Ascending aorta (tissue), 2 donors: Measurements from ENCODE around the gene BMP2. TPM values are rescaled to one million over a fixed set of nuclear protein-coding genes. Genes with fewer than 3 reads are reported as not detected.

Source experiments
- DNase-seq, 2 donors: peaks; one replicate each; pipeline ENCODE4 v3.0.0-alpha.2; 2019; ENCODE audit warnings: low spot score in 2 of 2
- H3K27ac ChIP-seq, 2 donors: fragments of 200-600 bp; sonication (generic); one replicate each; pipeline ENCODE4 v1.5.1; 2016 to 2017; ENCODE audit warnings: mild to moderate bottlenecking in 1 of 2
- H3K27me3 ChIP-seq: fragments of 200-600 bp; sonication (generic); one replicate; pipeline ENCODE4 v1.5.1; 2017
- H3K36me3 ChIP-seq, 2 donors: fragments of 200-600 bp; sonication (generic); one replicate each; pipeline ENCODE4 v1.5.1; 2016
- H3K4me1 ChIP-seq, 2 donors: fragments of 200-600 bp; sonication (generic); one replicate each; pipeline ENCODE4 v1.5.1; 2016 to 2017; ENCODE audit warnings: mild to moderate bottlenecking in 1 of 2
- H3K4me3 ChIP-seq, 2 donors: fragments of 200-600 bp; sonication (generic); one replicate each; pipeline ENCODE4 v1.5.1; 2016 to 2017; ENCODE audit warnings: mild to moderate bottlenecking in 1 of 2
- H3K9me3 ChIP-seq, 2 donors: fragments of 200-600 bp; sonication (generic); one replicate each; pipeline ENCODE4 v1.5.1; 2016
- CTCF ChIP-seq, 3 experiments: fragments of 200-600 bp in 2 of 3; fragments of 450-650 bp in 1 of 3; sonication (generic) in 2 of 3; IDR thresholded peaks; one replicate each; pipeline ENCODE4 v1.5.1; 2016 to 2019; ENCODE audit warnings: antibody characterized with exemption in 3 of 3, mild to moderate bottlenecking in 1 of 3, moderate library complexity in 1 of 3
- intact Hi-C: fragments of 100-400 bp; cut with DNase I; formaldehyde crosslinking; loops from one replicate; pipeline ENCODE4 v1.15.1; 2023
- total RNA-seq: library from RNA; depleted of rRNA; stranded (reverse); fragments of >200 nt; gene quantifications from one replicate; pipeline ENCODE4 v1.1.0, GENCODE V29; 2016

Gene BMP2
- total RNA-seq, 1 donor from 2014 or later = 31.1 TPM

GRCh38 chr20:6784210-6784631 lies 16.7 kb downstream of the BMP2 start:
- no peak for TF ChIP-seq CTCF (IDR thresholded peaks at IDR 0.05)
- DNase-seq = no peak

GRCh38 chr20:6784767-6785166 lies 17.3 kb downstream of the BMP2 start:
- Histone ChIP-seq H3K27me3 (no peaks in the 10 kb centered on the region), H3K36me3 (peaks cover 0 to 5% of the 10 kb centered on the region in 2 donors), H3K27ac (no peak overlapping the region), H3K9me3 (no peaks in the 10 kb centered on the region), H3K4me3 (no peak overlapping the region), H3K4me1 (no peaks in the 10 kb centered on the region)
- no peak for TF ChIP-seq CTCF (IDR thresholded peaks at IDR 0.05)
- intact Hi-C loops = no loop called here
- no peak for DNase-seq

More at GRCh38 chr20:6784210-6784631, 16.7 kb downstream of the BMP2 start:
- intact Hi-C loops = no loop called here
- no peaks in the 10 kb centered on the region for H3K9me3 ChIP-seq
- H3K27me3 ChIP-seq = no peaks in the 10 kb centered on the region
- no peak overlapping the region for H3K4me3 ChIP-seq
- H3K36me3 ChIP-seq = peaks cover 0 to 5% of the 10 kb centered on the region in 2 donors
- no peak overlapping the region for H3K27ac ChIP-seq
- H3K4me1 ChIP-seq = no peaks in the 10 kb centered on the region

- Histone ChIP-seq H3K4me1 (no peaks in the 10 kb centered on the region), H3K9me3 (no peaks in the 10 kb centered on the region), H3K4me3 (no peak overlapping the region), H3K27ac (no peak overlapping the region), H3K27me3 (no peaks in the 10 kb centered on the region), H3K36me3 (no peaks in the 10 kb centered on the region)
- DNase-seq = no peak
- TF ChIP-seq CTCF (IDR thresholded peaks at IDR 0.05) = no peak
- intact Hi-C loops = no loop called here
Measured at GRCh38 chr20:6786548-6786947, 19.1 kb downstream of the BMP2 start.

GRCh38 chr20:6792789-6793188 lies 25.3 kb downstream of the BMP2 start:
- Histone ChIP-seq H3K27ac (no peak overlapping the region), H3K27me3 (no peaks in the 10 kb centered on the region), H3K4me1 (no peaks in the 10 kb centered on the region), H3K36me3 (no peaks in the 10 kb centered on the region), H3K4me3 (no peak overlapping the region), H3K9me3 (no peaks in the 10 kb centered on the region)
- no peak for TF ChIP-seq CTCF (IDR thresholded peaks at IDR 0.05)
- DNase-seq = no peak
- intact Hi-C loops = no loop called here

- no peak for TF ChIP-seq CTCF (IDR thresholded peaks at IDR 0.05)
- intact Hi-C loops = no loop called here
- Histone ChIP-seq H3K27ac (no peak overlapping the region), H3K9me3 (no peaks in the 10 kb centered on the region), H3K4me1 (no peaks in the 10 kb centered on the region), H3K4me3 (no peak overlapping the region), H3K36me3 (no peaks in the 10 kb centered on the region), H3K27me3 (no peaks in the 10 kb centered on the region)
- no peak for DNase-seq
Measured at GRCh38 chr20:6802227-6802626, 34.7 kb downstream of the BMP2 start.

- H3K27ac ChIP-seq = no peak overlapping the region
- intact Hi-C loops = no loop called here
- TF ChIP-seq CTCF (IDR thresholded peaks at IDR 0.05) = no peak
Measured at GRCh38 chr20:6806275-6806674, 38.8 kb downstream of the BMP2 start.

More at GRCh38 chr20:6806275-6806674, 38.8 kb downstream of the BMP2 start:
- Histone ChIP-seq H3K36me3 (no peaks in the 10 kb centered on the region), H3K4me3 (no peak overlapping the region), H3K27me3 (no peaks in the 10 kb centered on the region), H3K4me1 (no peaks in the 10 kb centered on the region), H3K9me3 (no peaks in the 10 kb centered on the region)
- no peak for DNase-seq
